Natural killer cell (primary cell): ENCODE measurements around the gene DDX60. TPM values are rescaled to one million over a fixed set of nuclear protein-coding genes. Genes with fewer than 3 reads are reported as not detected.

Experiments
- ATAC-seq, 3 donors: fragments of 150-1000 bp in 2 of 3; fragments of 200-7000 bp in 1 of 3; cut with Tn5 transposase; 1 replicate in 1 of 3; 2 replicates in 2 of 3; pipeline ENCODE4 v1.10.0; 2021; ENCODE audit warnings: mild to moderate bottlenecking in 2 of 3, moderate library complexity in 2 of 3
- DNase-seq, 2 donors: peaks; one replicate each; pipeline versions ENCODE4 v3.0.0 to v3.0.0-alpha.2; 2013 to 2021; ENCODE audit warnings: mixed read lengths in 1 of 2
- H3K27ac ChIP-seq: one replicate; pipeline ENCODE4 v1.5.1; 2013; ENCODE audit warnings: mild to moderate bottlenecking, low read length
- H3K27me3 ChIP-seq: one replicate; pipeline ENCODE4 v1.6.1; 2013; ENCODE audit warnings: low read length; ENCODE audit not compliant: control insufficient read depth, insufficient read depth
- H3K36me3 ChIP-seq: one replicate; pipeline ENCODE4 v1.6.1; 2013; ENCODE audit warnings: low read length; ENCODE audit not compliant: control insufficient read depth, insufficient read depth
- H3K4me1 ChIP-seq: one replicate; pipeline ENCODE4 v1.6.1; 2013; ENCODE audit warnings: low read length; ENCODE audit not compliant: control insufficient read depth, insufficient read depth
- H3K4me3 ChIP-seq: one replicate; pipeline ENCODE4 v1.5.1; 2013; ENCODE audit warnings: low read length
- H3K9me3 ChIP-seq: one replicate; pipeline ENCODE4 v1.6.1; 2013; ENCODE audit warnings: low read length; ENCODE audit not compliant: control insufficient read depth, insufficient read depth
- H3K27ac Mint-ChIP-seq, 2 donors: one replicate each; pipeline ENCODE4 v1.8.0; 2022; ENCODE audit warnings: mild to moderate bottlenecking in 2 of 2, mixed read lengths in 2 of 2, moderate library complexity in 1 of 2
- H3K27me3 Mint-ChIP-seq, 2 donors: one replicate each; pipeline ENCODE4 v1.8.0; 2022; ENCODE audit warnings: low read depth in 2 of 2, mixed read lengths in 2 of 2
- H3K36me3 Mint-ChIP-seq: one replicate; pipeline ENCODE4 v1.8.0; 2022; ENCODE audit warnings: mixed read lengths
- H3K4me1 Mint-ChIP-seq, 2 donors: one replicate each; pipeline ENCODE4 v1.8.0; 2022; ENCODE audit warnings: mixed read lengths in 2 of 2
- H3K4me3 Mint-ChIP-seq: one replicate; pipeline ENCODE4 v1.8.0; 2022; ENCODE audit warnings: mild to moderate bottlenecking, moderate library complexity, mixed read lengths
- H3K9me3 Mint-ChIP-seq, 2 donors: one replicate each; pipeline ENCODE4 v1.8.0; 2022; ENCODE audit warnings: mixed read lengths in 2 of 2
- CTCF ChIP-seq: fragments of 200-600 bp; IDR thresholded peaks from one replicate; pipeline ENCODE4 v1.8.0; 2022; ENCODE audit warnings: antibody characterized with exemption
- WGBS: methylation state at CpG from one replicate; pipeline ENCODE4 v1.1.7; 2013; ENCODE audit warnings: missing lambda C conversion rate; ENCODE audit not compliant: insufficient coverage; 5-methylcytosine and 5-hydroxymethylcytosine counted together
- intact Hi-C: fragments of 100-400 bp; cut with micrococcal nuclease; formaldehyde crosslinking; loops from one replicate; pipeline ENCODE4 v1.14.2; 2022
- total RNA-seq, 4 donors: library from RNA; stranded (reverse); fragments of 120-200 nt in 1 of 4; gene quantifications; one replicate each; pipeline versions ENCODE4 v1.2.3 to v1.2.4, GENCODE V29; 2013 to 2022

The DDX60 gene
- total RNA-seq, 3 donors from 2014 or later (not counting 1 experiment from before 2014, with no cell fraction given), result 29.4 to 37.2 (median 31.5) TPM

GRCh38 chr4:168269896-168270295, 48.7 kb downstream of the DDX60 start:
- Histone ChIP-seq H3K4me3 (no peak overlapping the region), H3K27me3 (no peaks in the 10 kb centered on the region), H3K4me1 (no peaks in the 10 kb centered on the region), H3K36me3 (peaks cover 65% of the 10 kb centered on the region), H3K27ac (no peak overlapping the region), H3K9me3 (no peaks in the 10 kb centered on the region)
- DNase-seq (no peak), ATAC-seq (no peak)
- H3K27ac Mint-ChIP-seq, result no peak overlapping the region
- H3K36me3 Mint-ChIP-seq, result peaks cover 64% of the 10 kb centered on the region
- WGBS, result 58% methylated on average over 2 of the region's 2 CpGs
- H3K4me1 Mint-ChIP-seq, result no peaks in the 10 kb centered on the region
- intact Hi-C loops, result no loop called here
- no peaks in the 10 kb centered on the region for H3K9me3 Mint-ChIP-seq
- H3K27me3 Mint-ChIP-seq, result no peaks in the 10 kb centered on the region
- no peak overlapping the region for H3K4me3 Mint-ChIP-seq
- TF ChIP-seq CTCF, result no peak

GRCh38 chr4:168265327-168265726, 53.2 kb downstream of the DDX60 start:
- no peak overlapping the region for H3K4me3 ChIP-seq
- no peak for DNase-seq
- H3K9me3 ChIP-seq, result no peaks in the 10 kb centered on the region
- TF ChIP-seq CTCF, result no peak
- Mint-ChIP-seq H3K9me3 (no peaks in the 10 kb centered on the region), H3K4me1 (no peaks in the 10 kb centered on the region), H3K36me3 (peaks cover 39% of the 10 kb centered on the region), H3K4me3 (no peak overlapping the region), H3K27me3 (no peaks in the 10 kb centered on the region), H3K27ac (no peak overlapping the region)
- H3K4me1 ChIP-seq, result no peaks in the 10 kb centered on the region
- ATAC-seq, result no peak
- intact Hi-C loops, result no loop called here
- no peak overlapping the region for H3K27ac ChIP-seq
- 96% methylated on average over 1 of the region's 1 CpG for WGBS
- H3K27me3 ChIP-seq, result no peaks in the 10 kb centered on the region
- peaks cover 68% of the 10 kb centered on the region for H3K36me3 ChIP-seq

- H3K4me3 Mint-ChIP-seq, result no peak overlapping the region
Measured at GRCh38 chr4:168264903-168265302, 53.6 kb downstream of the DDX60 start.

More at GRCh38 chr4:168264903-168265302, 53.6 kb downstream of the DDX60 start:
- no peak for TF ChIP-seq CTCF
- H3K4me3 ChIP-seq, result no peak overlapping the region
- ATAC-seq (no peak), DNase-seq (no peak)
- H3K9me3 ChIP-seq, result no peaks in the 10 kb centered on the region
- Mint-ChIP-seq H3K4me1 (no peaks in the 10 kb centered on the region), H3K27me3 (no peaks in the 10 kb centered on the region), H3K27ac (no peak overlapping the region), H3K9me3 (no peaks in the 10 kb centered on the region), H3K36me3 (peaks cover 37% of the 10 kb centered on the region)
- 92% methylated on average over 2 of the region's 3 CpGs for WGBS
- no peak overlapping the region for H3K27ac ChIP-seq
- H3K36me3 ChIP-seq, result peaks cover 70% of the 10 kb centered on the region
- H3K4me1 ChIP-seq, result no peaks in the 10 kb centered on the region
- intact Hi-C loops, result no loop called here
- H3K27me3 ChIP-seq, result no peaks in the 10 kb centered on the region
